Nephron progenitor cell (in vitro differentiated cells): ENCODE measurements around the gene PPP1R37.

Source experiments
- DNase-seq: peaks from one replicate; pipeline ENCODE4 v3.0.0; 2021
- H3K27ac Mint-ChIP-seq: 2 replicates; pipeline ENCODE4 v1.8.0; 2021; ENCODE audit warnings: mild to moderate bottlenecking, moderate library complexity, mixed read lengths
- H3K27me3 Mint-ChIP-seq: 2 replicates; pipeline ENCODE4 v1.8.0; 2021; ENCODE audit warnings: mild to moderate bottlenecking, low read depth, mixed read lengths; ENCODE audit not compliant: poor library complexity
- H3K36me3 Mint-ChIP-seq: 2 replicates; pipeline ENCODE4 v1.8.0; 2021; ENCODE audit warnings: low read depth, mixed read lengths
- H3K4me1 Mint-ChIP-seq: 2 replicates; pipeline ENCODE4 v1.8.0; 2021; ENCODE audit warnings: mixed read lengths
- H3K4me3 Mint-ChIP-seq: 2 replicates; pipeline ENCODE4 v1.8.0; 2021; ENCODE audit warnings: mild to moderate bottlenecking, moderate library complexity, mixed read lengths
- H3K9me3 Mint-ChIP-seq: 2 replicates; pipeline ENCODE4 v1.8.0; 2021; ENCODE audit warnings: mild to moderate bottlenecking, moderate library complexity, mixed read lengths
- CTCF ChIP-seq: fragments of 200-600 bp; sonication (generic); IDR thresholded peaks from 2 replicates; pipeline ENCODE4 v1.5.0; 2021; ENCODE audit warnings: antibody characterized with exemption

The PPP1R37 gene

GRCh38 chr19:45068041-45068440, 24.9 kb upstream of the PPP1R37 start:
- H3K9me3 Mint-ChIP-seq = no peaks in the 10 kb centered on the region
- no peaks in the 10 kb centered on the region for H3K4me1 Mint-ChIP-seq
- no peak for TF ChIP-seq CTCF
- no peaks in the 10 kb centered on the region for H3K27me3 Mint-ChIP-seq
- peaks cover 23% of the 10 kb centered on the region for H3K36me3 Mint-ChIP-seq
- DNase-seq = no peak
- H3K27ac Mint-ChIP-seq = no peak overlapping the region
- H3K4me3 Mint-ChIP-seq = no peak overlapping the region

GRCh38 chr19:45069056-45069455, 23.9 kb upstream of the PPP1R37 start:
- no peaks in the 10 kb centered on the region for H3K27me3 Mint-ChIP-seq
- peaks cover 21% of the 10 kb centered on the region for H3K36me3 Mint-ChIP-seq
- H3K27ac Mint-ChIP-seq = peak overlapping the region; percentile 42
- DNase-seq = no peak
- no peak overlapping the region for H3K4me3 Mint-ChIP-seq
- no peaks in the 10 kb centered on the region for H3K4me1 Mint-ChIP-seq
- no peaks in the 10 kb centered on the region for H3K9me3 Mint-ChIP-seq
- no peak for TF ChIP-seq CTCF

DNA sequence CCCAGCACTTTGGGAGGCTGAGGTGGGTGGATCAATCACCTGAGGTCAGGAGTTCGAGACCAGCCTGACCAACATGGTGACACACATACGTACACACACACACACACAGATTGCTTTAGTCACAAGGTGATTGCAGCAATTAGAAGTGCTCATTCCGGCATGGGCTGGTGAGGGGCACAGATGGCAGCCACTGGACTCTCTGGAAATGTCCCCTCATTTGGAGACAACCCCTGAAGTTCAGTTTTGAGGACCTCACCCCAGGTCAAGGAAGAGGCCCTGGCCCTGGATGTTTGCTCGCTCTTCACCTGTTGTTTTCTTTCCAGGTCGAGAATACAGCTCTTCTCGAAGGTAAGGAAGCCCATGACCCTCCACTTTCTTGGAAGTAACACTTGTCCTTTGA, 22.8 kb upstream of the PPP1R37 start:
- H3K27ac Mint-ChIP-seq = no peak overlapping the region
- peaks cover 16% of the 10 kb centered on the region for H3K36me3 Mint-ChIP-seq
- H3K4me1 Mint-ChIP-seq = peaks cover 7% of the 10 kb centered on the region
- H3K4me3 Mint-ChIP-seq = no peak overlapping the region
- no peaks in the 10 kb centered on the region for H3K9me3 Mint-ChIP-seq
- peaks cover 11% of the 10 kb centered on the region for H3K27me3 Mint-ChIP-seq
- TF ChIP-seq CTCF = no peak
- DNase-seq = no peak

- DNase-seq = no peak
- Mint-ChIP-seq H3K27ac (no peak overlapping the region), H3K4me1 (peaks cover 7% of the 10 kb centered on the region), H3K9me3 (no peaks in the 10 kb centered on the region), H3K36me3 (peaks cover 16% of the 10 kb centered on the region), H3K4me3 (no peak overlapping the region), H3K27me3 (peaks cover 19% of the 10 kb centered on the region)
- TF ChIP-seq CTCF = no peak
Measured at GRCh38 chr19:45070861-45071544, 22.0 kb upstream of the PPP1R37 start.

- no peak for DNase-seq
- no peak overlapping the region for H3K4me3 Mint-ChIP-seq
- H3K27ac Mint-ChIP-seq = no peak overlapping the region
- peaks cover 16% of the 10 kb centered on the region for H3K36me3 Mint-ChIP-seq
- H3K9me3 Mint-ChIP-seq = no peaks in the 10 kb centered on the region
- peaks cover 22% of the 10 kb centered on the region for H3K27me3 Mint-ChIP-seq
- no peak for TF ChIP-seq CTCF
- peaks cover 9% of the 10 kb centered on the region for H3K4me1 Mint-ChIP-seq
Measured at GRCh38 chr19:45071545-45071938, 21.4 kb upstream of the PPP1R37 start.
